Measurements from ENCODE around the gene SNED1.
"Not testable (repeated sequence)": the region's sequence is repeated elsewhere in the genome, so short reads cannot be mapped to it uniquely, and the experiment has no call there.

SNED1 gene

DNA sequence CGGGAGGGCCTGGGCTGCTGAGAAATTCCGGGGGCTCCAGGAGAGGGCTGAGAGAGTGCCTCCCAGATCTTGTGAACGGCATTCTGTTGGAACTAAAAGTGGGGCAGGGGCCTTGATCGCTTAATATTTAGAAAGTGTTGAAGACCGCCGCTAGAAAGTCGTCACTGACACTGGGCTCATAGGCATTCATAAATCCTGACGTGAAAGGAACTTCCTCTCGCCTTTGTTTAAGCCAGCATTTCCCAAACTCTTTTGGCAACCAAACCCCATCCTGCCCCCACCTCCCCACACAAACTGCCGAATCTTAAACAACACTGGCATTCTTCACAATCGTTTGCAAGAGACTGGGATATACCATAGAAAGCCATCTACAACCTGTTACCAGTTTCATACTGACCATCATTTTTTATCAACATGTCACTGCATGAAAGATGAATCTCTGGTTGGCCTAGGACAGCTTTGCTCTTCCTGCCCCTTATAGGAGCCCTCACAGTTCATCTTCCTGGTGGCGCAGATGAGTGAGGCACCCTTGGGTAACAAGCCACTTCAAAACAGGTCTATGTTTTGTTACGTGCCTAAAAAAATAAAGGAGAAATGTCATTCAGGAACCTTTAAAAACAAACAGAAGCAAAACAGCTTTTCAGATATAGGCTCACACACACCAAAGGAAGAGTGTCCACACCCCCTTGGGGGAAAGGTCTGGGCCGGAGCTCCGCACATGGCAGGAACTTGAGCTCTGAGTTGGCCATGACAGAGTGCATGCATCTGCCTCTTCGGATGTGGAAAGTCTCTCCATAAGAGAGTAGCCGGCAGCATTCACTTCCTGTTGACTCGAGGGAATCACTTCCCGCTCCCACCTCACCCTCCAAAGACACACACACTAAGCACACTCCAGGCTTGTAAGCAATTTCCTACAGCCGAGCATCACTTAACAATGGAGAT is 90.6 kb downstream of the SNED1 start:
- TF ChIP-seq, protein P1, sequence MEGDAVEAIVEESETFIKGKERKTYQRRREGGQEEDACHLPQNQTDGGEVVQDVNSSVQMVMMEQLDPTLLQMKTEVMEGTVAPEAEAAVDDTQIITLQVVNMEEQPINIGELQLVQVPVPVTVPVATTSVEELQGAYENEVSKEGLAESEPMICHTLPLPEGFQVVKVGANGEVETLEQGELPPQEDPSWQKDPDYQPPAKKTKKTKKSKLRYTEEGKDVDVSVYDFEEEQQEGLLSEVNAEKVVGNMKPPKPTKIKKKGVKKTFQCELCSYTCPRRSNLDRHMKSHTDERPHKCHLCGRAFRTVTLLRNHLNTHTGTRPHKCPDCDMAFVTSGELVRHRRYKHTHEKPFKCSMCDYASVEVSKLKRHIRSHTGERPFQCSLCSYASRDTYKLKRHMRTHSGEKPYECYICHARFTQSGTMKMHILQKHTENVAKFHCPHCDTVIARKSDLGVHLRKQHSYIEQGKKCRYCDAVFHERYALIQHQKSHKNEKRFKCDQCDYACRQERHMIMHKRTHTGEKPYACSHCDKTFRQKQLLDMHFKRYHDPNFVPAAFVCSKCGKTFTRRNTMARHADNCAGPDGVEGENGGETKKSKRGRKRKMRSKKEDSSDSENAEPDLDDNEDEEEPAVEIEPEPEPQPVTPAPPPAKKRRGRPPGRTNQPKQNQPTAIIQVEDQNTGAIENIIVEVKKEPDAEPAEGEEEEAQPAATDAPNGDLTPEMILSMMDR (conservative IDR thresholded peaks at IDR 0.05; ENCODE audit: low read depth, low read length): no peak
- no peak for DNase-seq (ENCODE audit: low read depth)
- no peak overlapping the region for H3K4me3 ChIP-seq (ENCODE audit: low read length)

DNA sequence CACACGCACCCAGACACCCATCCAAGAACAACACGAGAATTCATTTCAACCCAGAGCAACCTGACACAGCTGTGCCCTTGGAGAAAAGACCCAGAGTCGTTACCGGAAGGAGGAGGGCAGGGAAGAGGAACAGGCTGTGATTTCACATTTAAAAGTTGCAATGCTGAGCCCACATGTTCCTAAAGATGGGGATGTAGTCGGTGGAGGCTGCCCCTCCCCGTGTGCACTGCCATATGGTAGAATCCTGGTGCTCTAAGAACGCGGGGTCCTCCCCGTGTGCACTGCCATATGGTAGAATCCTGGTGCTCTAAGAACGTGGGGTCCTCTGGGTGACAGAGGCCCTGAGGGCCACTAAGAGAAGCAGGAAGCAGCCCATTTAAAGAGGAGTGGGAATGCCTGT is 92.8 kb downstream of the SNED1 start:
- TF ChIP-seq, protein P1 (conservative IDR thresholded peaks at IDR 0.05; ENCODE audit: low read depth, low read length): no peak

DNA sequence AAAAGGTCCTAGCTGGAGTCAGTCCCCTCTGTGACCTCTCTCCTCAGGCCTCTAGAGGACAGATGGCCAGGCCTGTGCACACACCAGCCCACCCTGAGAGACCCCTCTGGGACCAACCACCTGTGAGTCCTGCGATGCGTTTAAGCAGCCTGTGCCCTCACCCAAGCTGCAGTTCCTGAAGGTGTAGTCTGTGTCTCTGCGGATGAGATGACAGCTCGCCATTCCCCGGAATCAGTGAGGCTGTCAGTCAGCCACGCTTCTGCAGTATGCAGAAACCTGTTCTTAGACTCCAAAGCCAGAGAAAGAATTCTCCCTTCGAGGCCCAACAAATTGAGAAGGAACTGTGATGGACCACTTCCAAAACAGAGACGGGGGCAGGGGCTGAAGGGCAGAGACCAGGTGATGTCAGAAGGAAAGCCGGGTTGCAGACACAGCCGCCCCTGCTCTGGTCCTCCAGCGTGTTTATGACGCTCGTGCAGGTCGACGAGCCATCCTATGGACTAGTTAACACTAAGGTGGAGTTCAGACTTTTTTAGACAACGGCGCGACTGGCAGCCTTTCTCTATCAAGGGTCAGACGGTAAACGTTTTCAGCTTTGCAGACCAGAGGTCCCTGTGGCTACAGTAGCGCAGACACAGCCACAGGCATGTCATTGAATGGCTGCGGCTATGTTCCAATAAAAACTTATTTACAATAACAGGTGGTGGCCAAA is 93.5 kb downstream of the SNED1 start:
- no peak for DNase-seq (ENCODE audit: low read depth)
- H3K4me3 ChIP-seq (ENCODE audit: low read length): no peak overlapping the region
- TF ChIP-seq, protein P1 (conservative IDR thresholded peaks at IDR 0.05; ENCODE audit: low read depth, low read length): no peak

More for the DNA sequence above, 92.8 kb downstream of the SNED1 start:
- H3K4me3 ChIP-seq (ENCODE audit: low read length): no peak overlapping the region
- DNase-seq (ENCODE audit: low read depth): no peak

DNA sequence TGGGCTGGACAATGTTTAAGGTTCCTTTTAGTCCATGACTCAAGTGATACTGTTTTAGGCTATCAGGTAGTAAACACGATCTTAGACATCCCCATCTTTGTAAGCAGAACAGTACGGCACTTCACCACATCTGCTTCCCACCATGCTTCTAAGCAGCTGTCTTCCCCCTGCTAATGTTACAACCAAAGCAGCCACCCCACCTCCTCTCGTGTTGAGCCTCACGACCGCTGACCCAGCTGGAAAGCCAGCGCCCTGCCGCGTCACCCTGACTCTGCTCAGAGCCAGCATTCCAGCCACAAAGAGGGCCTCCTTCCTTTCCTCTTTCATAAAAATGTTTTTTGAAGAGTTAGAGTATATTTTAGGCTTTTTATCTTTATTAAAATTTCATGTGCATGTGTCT is 94.3 kb downstream of the SNED1 start:
- H3K4me3 ChIP-seq (ENCODE audit: low read length): no peak overlapping the region
- DNase-seq (ENCODE audit: low read depth): no peak
- TF ChIP-seq, protein P1 (conservative IDR thresholded peaks at IDR 0.05; ENCODE audit: low read depth, low read length): no peak

DNA sequence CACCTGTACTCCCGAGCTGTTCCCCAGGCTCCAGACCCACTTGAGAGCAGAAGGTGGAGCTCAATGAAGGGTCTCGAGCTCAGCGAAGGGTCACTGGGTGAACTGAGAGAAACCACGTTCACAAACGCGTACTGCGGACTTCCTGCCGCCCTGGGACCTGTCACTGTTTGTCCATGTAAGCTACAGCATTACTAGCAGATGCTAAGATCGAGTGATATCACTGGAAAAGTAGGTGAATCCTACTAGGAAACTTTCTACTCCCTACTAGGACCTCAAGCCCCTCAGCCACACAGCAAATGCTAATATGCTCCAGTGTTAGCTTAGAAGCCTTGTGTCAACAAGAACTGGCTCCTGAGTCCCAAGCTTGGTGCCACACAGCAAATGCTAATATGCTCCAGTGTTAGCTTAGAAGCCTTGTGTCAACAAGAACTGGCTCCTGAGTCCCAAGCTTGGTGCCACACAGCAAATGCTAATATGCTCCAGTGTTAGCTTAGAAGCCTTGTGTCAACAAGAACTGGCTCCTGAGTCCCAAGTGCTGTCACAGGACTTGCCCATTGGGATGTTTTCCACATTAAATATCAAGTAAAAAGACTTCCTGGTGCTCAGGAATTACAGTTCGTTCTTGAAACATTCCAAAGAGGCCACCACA is 94.8 kb downstream of the SNED1 start:
- not testable (repeated sequence) for H3K4me3 ChIP-seq (ENCODE audit: low read length); DNase-seq (ENCODE audit: low read depth)

DNA sequence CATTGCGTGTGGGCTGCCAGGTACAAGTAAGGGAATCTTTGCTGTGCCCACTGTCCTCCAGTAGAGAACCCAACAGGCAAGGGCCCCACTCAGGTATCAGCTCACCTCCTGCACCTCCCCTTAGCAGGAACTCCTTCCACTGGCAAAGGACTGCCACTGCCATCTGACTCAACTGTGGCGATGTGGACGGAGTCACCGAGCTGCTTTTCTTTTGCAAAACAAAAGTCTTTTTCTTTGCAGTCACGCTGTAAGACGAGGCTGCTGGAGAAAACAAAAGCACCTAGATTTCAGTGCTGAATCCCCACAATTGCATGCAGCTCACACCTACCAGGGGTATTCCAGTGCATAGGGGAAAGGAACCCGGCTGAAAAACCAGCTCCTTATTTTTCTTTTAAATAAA is 95.8 kb downstream of the SNED1 start:
- TF ChIP-seq, protein P1 (conservative IDR thresholded peaks at IDR 0.05; ENCODE audit: low read depth, low read length): no peak
- no peak for DNase-seq (ENCODE audit: low read depth)
- no peak overlapping the region for H3K4me3 ChIP-seq (ENCODE audit: low read length)

DNA sequence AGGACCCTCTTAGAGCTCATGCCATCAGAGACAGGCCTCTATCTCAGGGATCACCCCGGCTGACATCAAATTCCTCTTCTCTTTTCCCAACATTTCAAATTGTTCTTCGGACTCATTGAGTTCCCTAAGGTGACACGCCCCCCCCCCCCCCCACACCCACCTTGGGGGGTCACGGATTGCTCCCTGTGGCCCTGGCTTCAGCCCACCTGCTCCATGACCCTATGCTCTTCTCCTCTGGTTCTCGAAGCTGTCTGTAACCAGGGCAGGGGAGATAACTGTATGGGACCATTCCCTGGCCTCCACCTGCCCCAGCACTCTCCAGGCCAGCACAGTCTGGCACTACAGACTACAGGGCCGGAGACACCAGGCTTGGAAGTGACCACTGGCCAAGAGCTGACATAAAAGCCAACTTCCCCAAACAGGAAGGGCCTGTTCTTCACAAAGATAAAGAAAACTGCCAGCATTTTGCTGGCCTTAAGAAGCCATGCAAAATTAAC is 96.6 kb downstream of the SNED1 start:
- H3K4me3 ChIP-seq (ENCODE audit: low read length): no peak overlapping the region
- TF ChIP-seq, protein P1 (conservative IDR thresholded peaks at IDR 0.05; ENCODE audit: low read depth, low read length): no peak
- DNase-seq (ENCODE audit: low read depth): no peak
